IMR-90 (cell line): ENCODE data around the gene ZFAND6.
"Not testable (repeated sequence)": the region's sequence is repeated elsewhere in the genome, so short reads cannot be mapped to it uniquely, and the experiment has no call there.

ENCODE experiments used
- BHLHE40 ChIP-seq: fragments of 150-350 bp; IDR thresholded peaks from 2 replicates; pipeline ENCODE4 v1.6.1; 2016; ENCODE audit warnings: mild to moderate bottlenecking, low read depth, low read length
- ELK1 ChIP-seq: fragments of 150-350 bp; IDR thresholded peaks from 2 replicates; pipeline ENCODE4 v1.6.1; 2016; ENCODE audit warnings: low read depth, mild to moderate bottlenecking, low read length, moderate library complexity, borderline replicate concordance
- MAZ ChIP-seq: IDR thresholded peaks from 2 replicates; pipeline ENCODE4 v1.6.1; 2012; ENCODE audit warnings: low read depth, mild to moderate bottlenecking, low read length, improper control_type of control experiment, moderate library complexity, borderline replicate concordance
- POLR2A ChIP-seq: IDR thresholded peaks from 2 replicates; pipeline ENCODE4 v1.6.1; 2012; ENCODE audit warnings: mild to moderate bottlenecking, low read depth, low read length
- RAD21 ChIP-seq: IDR thresholded peaks from 2 replicates; pipeline ENCODE4 v1.6.1; 2012; ENCODE audit warnings: low read length, improper control_type of control experiment
- SMC3 ChIP-seq: fragments of 150-350 bp; IDR thresholded peaks from 2 replicates; pipeline ENCODE4 v1.6.1; 2016; ENCODE audit warnings: low read depth, mild to moderate bottlenecking, antibody characterized with exemption, low read length, moderate library complexity
- TF ChIP-seq, protein P1 (sequence below): conservative IDR thresholded peaks from 2 replicates; pipeline ENCODE4 v1.5.1; 2012; ENCODE audit warnings: mild to moderate bottlenecking, low read depth, low read length, improper control_type of control experiment

- not testable (repeated sequence) for TF ChIP-seq POLR2A, MAZ, BHLHE40, SMC3, ELK1, RAD21
- TF ChIP-seq, protein P1, sequence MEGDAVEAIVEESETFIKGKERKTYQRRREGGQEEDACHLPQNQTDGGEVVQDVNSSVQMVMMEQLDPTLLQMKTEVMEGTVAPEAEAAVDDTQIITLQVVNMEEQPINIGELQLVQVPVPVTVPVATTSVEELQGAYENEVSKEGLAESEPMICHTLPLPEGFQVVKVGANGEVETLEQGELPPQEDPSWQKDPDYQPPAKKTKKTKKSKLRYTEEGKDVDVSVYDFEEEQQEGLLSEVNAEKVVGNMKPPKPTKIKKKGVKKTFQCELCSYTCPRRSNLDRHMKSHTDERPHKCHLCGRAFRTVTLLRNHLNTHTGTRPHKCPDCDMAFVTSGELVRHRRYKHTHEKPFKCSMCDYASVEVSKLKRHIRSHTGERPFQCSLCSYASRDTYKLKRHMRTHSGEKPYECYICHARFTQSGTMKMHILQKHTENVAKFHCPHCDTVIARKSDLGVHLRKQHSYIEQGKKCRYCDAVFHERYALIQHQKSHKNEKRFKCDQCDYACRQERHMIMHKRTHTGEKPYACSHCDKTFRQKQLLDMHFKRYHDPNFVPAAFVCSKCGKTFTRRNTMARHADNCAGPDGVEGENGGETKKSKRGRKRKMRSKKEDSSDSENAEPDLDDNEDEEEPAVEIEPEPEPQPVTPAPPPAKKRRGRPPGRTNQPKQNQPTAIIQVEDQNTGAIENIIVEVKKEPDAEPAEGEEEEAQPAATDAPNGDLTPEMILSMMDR: not testable (repeated sequence)
Observed at GRCh38 chr15:80155378-80156175, 96.1 kb downstream of the ZFAND6 start.
